ENCODE data around the gene ERFE.

DNA sequence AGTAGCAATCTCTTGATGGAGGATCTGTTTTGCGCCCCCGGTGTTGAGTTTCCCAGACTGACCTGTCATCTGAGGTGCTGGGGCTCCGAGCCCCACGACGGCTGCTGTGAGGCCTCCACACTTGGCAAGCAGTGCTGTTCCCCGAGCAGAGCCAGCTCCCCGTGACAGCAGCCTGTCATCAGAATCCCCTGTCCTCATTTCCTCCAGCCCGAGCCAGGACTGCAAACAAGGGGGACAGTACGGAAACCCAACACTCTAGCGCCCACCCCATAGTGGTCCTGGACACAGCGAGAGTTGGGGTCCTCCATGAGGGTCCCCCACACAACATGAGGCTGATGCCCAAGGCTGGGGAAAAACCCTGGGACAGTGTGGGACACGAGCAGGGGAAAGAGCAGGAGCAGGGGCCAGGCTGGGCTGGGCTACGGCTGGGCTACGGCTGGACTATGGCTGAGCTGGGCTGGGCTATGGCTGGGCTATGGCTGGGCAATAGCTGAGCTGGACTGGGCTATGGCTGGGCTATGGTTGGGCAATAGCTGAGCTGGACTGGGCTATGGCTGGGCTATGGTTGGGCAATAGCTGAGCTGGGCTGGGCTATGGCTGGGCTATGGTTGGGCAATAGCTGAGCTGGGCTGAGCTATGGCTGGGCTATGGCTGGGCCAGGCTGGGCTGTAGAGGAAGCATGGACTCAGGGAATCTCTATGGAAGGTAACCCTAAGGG is 21.8 kb upstream of the ERFE start:
- TF ChIP-seq CTCF (IDR thresholded peaks at IDR 0.05): no peak
- no peak for TF ChIP-seq POLR2A (IDR thresholded peaks at IDR 0.05)
- TF ChIP-seq POLR2AphosphoS5 (IDR thresholded peaks at IDR 0.05): no peak
- TF ChIP-seq EP300 (IDR thresholded peaks at IDR 0.05): no peak

All from stomach (tissue), 4 donors.